IMR-90 (cell line): Measurements from ENCODE around the gene SVEP1. TPM values are rescaled to one million over a fixed set of nuclear protein-coding genes. Genes with fewer than 3 reads are reported as not detected.

ENCODE experiments used
- ATAC-seq: fragments of 200-7000 bp; cut with Tn5 transposase; 2 replicates; pipeline ENCODE4 v1.9.1; 2020; ENCODE audit warnings: low read depth, mild to moderate bottlenecking, moderate library complexity
- BruUV-seq: library from RNA; stranded (reverse); fragments of 400-500 nt; replicated peaks from 2 replicates; lab custom pipeline; 2021; lab: Mats Ljungman, UMichigan
- CTCF ChIA-PET: fragments of 300-600 bp; formaldehyde crosslinking; extraction: SDS; loops from one replicate; lab custom pipeline; 2021; ENCODE audit warnings: antibody characterized with exemption; lab: Yijun Ruan, JAX
- POLR2A ChIA-PET: fragments of 300-600 bp; sonication (Branson Sonifier 250); formaldehyde crosslinking; loops from one replicate; lab custom pipeline; 2022; ENCODE audit warnings: antibody characterized with exemption; ENCODE audit not compliant: unreplicated experiment; lab: Charles Lee
- DNase-seq: peaks from one replicate; pipeline ENCODE4 v3.0.0; 2013
- H2AFZ ChIP-seq: replicated peaks from 2 replicates; pipeline ENCODE3; 2013; ENCODE audit warnings: low read length, mild to moderate bottlenecking; ENCODE audit not compliant: poor library complexity
- H2AK5ac ChIP-seq: 2 replicates; pipeline ENCODE4 v1.6.1; 2013; ENCODE audit warnings: low read depth, low read length, inconsistent platforms
- H2AK9ac ChIP-seq: replicated peaks from 2 replicates; pipeline ENCODE3; 2013; ENCODE audit warnings: mild to moderate bottlenecking, low read depth, low read length, moderate library complexity; ENCODE audit not compliant: poor library complexity
- H2BK120ac ChIP-seq: 2 replicates; pipeline ENCODE4 v1.6.1; 2013; ENCODE audit warnings: low read depth, low read length, inconsistent platforms
- H2BK15ac ChIP-seq: 3 replicates; pipeline ENCODE4 v1.6.1; 2013; ENCODE audit warnings: low read depth, low read length, inconsistent platforms
- H2BK20ac ChIP-seq: 2 replicates; pipeline ENCODE4 v1.6.1; 2013; ENCODE audit warnings: low read depth, mild to moderate bottlenecking, inconsistent platforms, low read length, moderate library complexity
- H2BK5ac ChIP-seq: 2 replicates; pipeline ENCODE4 v1.6.1; 2013; ENCODE audit warnings: mild to moderate bottlenecking, low read depth, low read length, inconsistent platforms; ENCODE audit not compliant: poor library complexity, severe bottlenecking
- H3K14ac ChIP-seq: replicated peaks from 2 replicates; pipeline ENCODE4 v1.6.1; 2013; ENCODE audit warnings: low read depth, low read length, inconsistent platforms
- H3K18ac ChIP-seq: 2 replicates; pipeline ENCODE4 v1.6.1; 2013; ENCODE audit warnings: low read depth, low read length, control low read depth
- H3K23ac ChIP-seq: 2 replicates; pipeline ENCODE4 v1.6.1; 2013; ENCODE audit warnings: low read depth, low read length, inconsistent platforms
- H3K27ac ChIP-seq: 2 replicates; pipeline ENCODE4 v1.5.1; 2013; ENCODE audit warnings: mild to moderate bottlenecking, control low read depth, low read length; ENCODE audit not compliant: insufficient read depth
- H3K27me3 ChIP-seq: 2 replicates; pipeline ENCODE4 v1.6.1; 2013; ENCODE audit warnings: low read length; ENCODE audit not compliant: control insufficient read depth, insufficient read depth
- H3K36me3 ChIP-seq: 2 replicates; pipeline ENCODE4 v1.6.1; 2013; ENCODE audit warnings: low read length, mixed read lengths; ENCODE audit not compliant: control insufficient read depth, insufficient read depth
- H3K4ac ChIP-seq: 2 replicates; pipeline ENCODE4 v1.6.1; 2013; ENCODE audit warnings: low read depth, low read length, inconsistent platforms
- H3K4me1 ChIP-seq: 2 replicates; pipeline ENCODE4 v1.6.1; 2013; ENCODE audit warnings: low read length, mixed read lengths; ENCODE audit not compliant: control insufficient read depth, insufficient read depth
- H3K4me2 ChIP-seq: 2 replicates; pipeline ENCODE4 v1.6.1; 2013; ENCODE audit warnings: low read depth, mild to moderate bottlenecking, control low read depth, low read length, moderate library complexity
- H3K4me3 ChIP-seq: 2 replicates; pipeline ENCODE4 v1.5.1; 2013; ENCODE audit warnings: low read depth, mild to moderate bottlenecking, control low read depth, low read length, moderate library complexity; ENCODE audit not compliant: insufficient read depth
- H3K56ac ChIP-seq: 2 replicates; pipeline ENCODE4 v1.6.1; 2013; ENCODE audit warnings: low read length, inconsistent platforms; ENCODE audit not compliant: insufficient read depth; ENCODE audit errors: extremely low read depth
- H3K79me1 ChIP-seq, 2 experiments: 2 replicates each; pipeline ENCODE4 v1.6.1; 2013; ENCODE audit warnings: low read length in 2 of 2, inconsistent platforms in 1 of 2, low read depth in 1 of 2
- H3K9ac ChIP-seq: 2 replicates; pipeline ENCODE4 v1.6.1; 2013; ENCODE audit warnings: low read depth, low read length, control low read depth
- H3K9me1 ChIP-seq: 2 replicates; pipeline ENCODE4 v1.6.1; 2013; ENCODE audit warnings: low read length, inconsistent platforms; ENCODE audit not compliant: insufficient read depth
- H3K9me3 ChIP-seq: 2 replicates; pipeline ENCODE4 v1.6.1; 2013; ENCODE audit warnings: low read length; ENCODE audit not compliant: control insufficient read depth, insufficient read depth
- H4K20me1 ChIP-seq: 2 replicates; pipeline ENCODE4 v1.6.1; 2013; ENCODE audit warnings: low read length, inconsistent platforms; ENCODE audit not compliant: insufficient read depth
- H4K5ac ChIP-seq: 2 replicates; pipeline ENCODE4 v1.6.1; 2013; ENCODE audit warnings: mild to moderate bottlenecking, low read depth, low read length, control low read depth
- H4K8ac ChIP-seq, 2 experiments: 2 replicates each; pipeline ENCODE4 v1.6.1; 2013; ENCODE audit warnings: low read depth in 2 of 2, low read length in 2 of 2, control low read depth in 1 of 2, inconsistent platforms in 1 of 2
- H4K91ac ChIP-seq: 2 replicates; pipeline ENCODE4 v1.6.1; 2013; ENCODE audit warnings: low read depth, low read length, inconsistent platforms; ENCODE audit not compliant: insufficient read depth
- BHLHE40 ChIP-seq: fragments of 150-350 bp; IDR thresholded peaks from 2 replicates; pipeline ENCODE4 v1.6.1; 2016; ENCODE audit warnings: mild to moderate bottlenecking, low read depth, low read length
- MAFK ChIP-seq: IDR thresholded peaks from 2 replicates; pipeline ENCODE4 v1.6.1; 2012; ENCODE audit warnings: low read depth, low read length, improper control_type of control experiment
- MAZ ChIP-seq: IDR thresholded peaks from 2 replicates; pipeline ENCODE4 v1.6.1; 2012; ENCODE audit warnings: low read depth, mild to moderate bottlenecking, low read length, improper control_type of control experiment, moderate library complexity, borderline replicate concordance
- MXI1 ChIP-seq: IDR thresholded peaks from 2 replicates; pipeline ENCODE4 v1.6.1; 2012; ENCODE audit warnings: low read depth, mild to moderate bottlenecking, low read length, moderate library complexity, borderline replicate concordance
- WGBS, 2 experiments: methylation state at CpG; one replicate each; pipeline versions ENCODE4 v1.1.5 to v1.1.7; 2013; ENCODE audit warnings: missing lambda C conversion rate in 2 of 2; ENCODE audit not compliant: insufficient read length in 1 of 2; ENCODE audit errors: extremely low coverage in 2 of 2; 5-methylcytosine and 5-hydroxymethylcytosine counted together
- dilution Hi-C: fragments of 300-500 bp; cut with HindIII; formaldehyde crosslinking; loops from one replicate; pipeline ENCODE4 v1.14.3; 2018; ENCODE audit warnings: low sequenced_read_pairs; ENCODE audit not compliant: unreplicated experiment
- in situ Hi-C: fragments of 300-500 bp; cut with MboI; formaldehyde crosslinking; loops from 3 replicates; pipeline ENCODE4 v1.14.3; 2019; ENCODE audit warnings: low sequenced_read_pairs, inconsistent platforms, mixed read lengths
- intact Hi-C: fragments of 100-400 bp; cut with micrococcal nuclease; formaldehyde crosslinking; loops from 2 replicates; pipeline ENCODE4 v1.10.0; 2022
- polyA plus RNA-seq, 3 experiments: library from polyadenylated mRNA; depleted of rRNA; stranded (reverse); fragments of >200 nt; gene quantifications; 2 replicates each; pipeline ENCODE4 v1.2.3, GENCODE V29; 2012; ENCODE audit warnings: low replicate concordance in 1 of 3
- total RNA-seq: library from RNA; depleted of rRNA; stranded (reverse); fragments of >200 nt; gene quantifications from 2 replicates; pipeline ENCODE4 v1.2.3, GENCODE V29; 2012

SVEP1 gene
- total and polyA plus RNA-seq, 2 of the 4 experiments (the other 2 are of a cell fraction): 4.8 to 16.7 TPM

- Histone ChIP-seq H2BK20ac (no peak overlapping the region), H2BK120ac (no peak overlapping the region), H4K91ac (no peak overlapping the region), H4K5ac (no peak overlapping the region), H3K4me1 (peaks cover 6% of the 10 kb centered on the region), H3K9me1 (peaks cover 5% of the 10 kb centered on the region; the same call in 1 of the 2 replicates), H3K18ac (no peak overlapping the region), H3K14ac (no peak overlapping the region), H4K20me1 (no peaks in the 10 kb centered on the region), H3K27ac (no peak overlapping the region), H3K9me3 (peaks cover 5% of the 10 kb centered on the region; the same call in 1 of the 2 replicates), H3K4me3 (no peak overlapping the region), H2BK5ac (no peak overlapping the region), H3K23ac (no peak overlapping the region), H4K8ac (no peak overlapping the region), H3K4ac (no peak overlapping the region), H2AK5ac (no peak overlapping the region; the same call in 1 of the 2 replicates), H3K79me1 (no peaks in the 10 kb centered on the region), H3K36me3 (no peaks in the 10 kb centered on the region), H3K4me2 (no peak overlapping the region), H3K56ac (no peak overlapping the region), H2BK15ac (no peak overlapping the region), H3K9ac (no peak overlapping the region), H2AK9ac (no peak overlapping the region), H2AFZ (no peak overlapping the region), H3K27me3 (no peaks in the 10 kb centered on the region)
- TF ChIP-seq MXI1 (no peak), BHLHE40 (no peak), MAZ (no peak), MAFK (no peak)
- in situ Hi-C loops: loop anchor here (25.0 kb wide), 2 partner anchors 314 to 414 kb away; no protein-coding TSS in a partner anchor
- WGBS, 2 experiments: no CpG with 5 or more reads among the region's 4 CpGs
- BruUV-seq: no TSS peak
- DNase-seq: no peak
- dilution Hi-C loops: no loop called here
- POLR2A ChIA-PET: no interaction called here
- CTCF ChIA-PET: no interaction called here
- intact Hi-C loops: no loop called here
- no peak for ATAC-seq
Measured at GRCh38 chr9:110601098-110601497, 21.6 kb upstream of the SVEP1 start.
